ENCODE data around the gene TGM6.

TGM6 gene

GRCh38 chr20:2459981-2460751, 79.5 kb downstream of the TGM6 start:
- DNase-seq, result no peak

- DNase-seq, result no peak
Measured at GRCh38 chr20:2460752-2461424, 80.2 kb downstream of the TGM6 start.

GRCh38 chr20:2462484-2462883, 81.8 kb downstream of the TGM6 start:
- no peak for DNase-seq

- DNase-seq, result no peak
Measured at GRCh38 chr20:2463616-2464365, 83.1 kb downstream of the TGM6 start.

- DNase-seq, result no peak
Measured at GRCh38 chr20:2465100-2465499, 84.4 kb downstream of the TGM6 start.

- no peak for DNase-seq
Measured at GRCh38 chr20:2467412-2467811, 86.7 kb downstream of the TGM6 start.

- DNase-seq, result no peak
Measured at GRCh38 chr20:2468581-2469407, 88.1 kb downstream of the TGM6 start.

- DNase-seq, result peak; percentile 74
Measured at GRCh38 chr20:2469991-2470422, 89.3 kb downstream of the TGM6 start.

GRCh38 chr20:2470423-2471193, 89.9 kb downstream of the TGM6 start, which contains the start of gene SNRPB:
Gene SNRPB (minus strand): TSS chr20:2470789. CDS start chr20:2470690, 99 bp downstream.
- peak; percentile 97 for DNase-seq

- no peak for DNase-seq
Measured at GRCh38 chr20:2473516-2473915, 92.8 kb downstream of the TGM6 start.

- DNase-seq, result no peak
Measured at GRCh38 chr20:2475850-2476741, 95.4 kb downstream of the TGM6 start.

- DNase-seq, result no peak
Measured at GRCh38 chr20:2476742-2477615, 96.3 kb downstream of the TGM6 start.

- DNase-seq, result no peak
Measured at GRCh38 chr20:2480381-2480780, 99.7 kb downstream of the TGM6 start.

All from CD4-positive, alpha-beta T cell treated with Interleukin-12 subunit alpha and Interleukin-12 subunit beta, for 1 hour (primary cell).